K562 (cell line): ENCODE measurements around the gene CNOT4.

Experiments
- BCOR ChIP-seq: fragments of 450-650 bp; IDR thresholded peaks from 2 replicates; pipeline ENCODE4 v1.6.1; 2016
- CTCF ChIP-seq, 3 experiments: IDR thresholded peaks in 2 of 3; conservative IDR thresholded peaks in 1 of 3; 2 replicates each; pipeline ENCODE4 v1.5.1; 2011 to 2012; ENCODE audit warnings: low read length in 3 of 3, mild to moderate bottlenecking in 3 of 3, control low read depth in 2 of 3, improper control_type of control experiment in 1 of 3, inconsistent platforms in 1 of 3, low read depth in 1 of 3, mixed read lengths in 1 of 3, moderate library complexity in 1 of 3; ENCODE audit not compliant: insufficient read depth in 2 of 3
- HDAC8 ChIP-seq: fragments of 450-650 bp; IDR thresholded peaks from 2 replicates; pipeline ENCODE4 v1.6.1; 2016; ENCODE audit warnings: mild to moderate bottlenecking, missing genetic modification characterization, moderate library complexity, missing compliant biosample characterization
- JUND ChIP-seq, 2 experiments: IDR thresholded peaks; 2 replicates in 1 of 2; 3 replicates in 1 of 2; pipeline ENCODE4 v1.6.1; 2011; ENCODE audit warnings: borderline replicate concordance in 2 of 2, low read depth in 2 of 2, low read length in 2 of 2, improper control_type of control experiment in 1 of 2, missing biosample characterization in 1 of 2, missing genetic modification characterization in 1 of 2, missing genetic modification reagents in 1 of 2
- MTF1 ChIP-seq: fragments of 250-450 bp; sonication (Bioruptor Pico); IDR thresholded peaks from 2 replicates; pipeline ENCODE4 v1.9.0; 2021; ENCODE audit warnings: moderate library complexity, mild to moderate bottlenecking, inconsistent platforms, borderline replicate concordance
- MXI1 ChIP-seq: IDR thresholded peaks from 2 replicates; pipeline ENCODE4 v1.6.1; 2011; ENCODE audit warnings: low read depth, mild to moderate bottlenecking, improper control_type of control experiment, low read length
- NR2C2 ChIP-seq, 2 experiments: fragments of 200-800 bp in 1 of 2; sonication (Bioruptor generic) in 1 of 2; sonication (generic) in 1 of 2; formaldehyde crosslinking in 1 of 2; IDR thresholded peaks; 2 replicates each; pipeline versions ENCODE4 v1.6.1 to v1.8.0; 2016 to 2022; ENCODE audit warnings: mild to moderate bottlenecking in 1 of 2, missing compliant biosample characterization in 1 of 2, missing genetic modification characterization in 1 of 2, missing genetic modification reagents in 1 of 2
- NRF1 ChIP-seq, 2 experiments: fragments of 450-650 bp; IDR thresholded peaks in 1 of 2; conservative IDR thresholded peaks in 1 of 2; 2 replicates each; pipeline ENCODE4 v1.6.1; 2014; ENCODE audit warnings: mild to moderate bottlenecking in 2 of 2
- PHF20 ChIP-seq: fragments of 450-650 bp; IDR thresholded peaks from 2 replicates; pipeline ENCODE4 v1.6.1; 2018; ENCODE audit not compliant: partially characterized antibody
- POLR2AphosphoS5 ChIP-seq: IDR thresholded peaks from 2 replicates; pipeline ENCODE4 v1.6.1; 2011; ENCODE audit warnings: mild to moderate bottlenecking, low read depth, low read length, moderate library complexity; ENCODE audit not compliant: control insufficient read depth, insufficient read depth

- no peak for TF ChIP-seq CTCF (IDR thresholded peaks at IDR 0.05 in 2 of 3, conservative IDR thresholded peaks at IDR 0.05 in 1 of 3; ENCODE audit: insufficient read depth in 2 of 3, low read depth in 1 of 3, low read length in 3 of 3)
- no peak for TF ChIP-seq PHF20
- TF ChIP-seq NR2C2 (CRISPR knock-in tag; IDR thresholded peaks at IDR 0.05) = no peak
- no peak for TF ChIP-seq NR2C2 (tag; IDR thresholded peaks at IDR 0.05)
- TF ChIP-seq JUND (IDR thresholded peaks at IDR 0.05; ENCODE audit: borderline replicate concordance, low read depth, low read length) = 0 out of 2 replicates have a peak, but pooled peaks have one; percentile 14
- TF ChIP-seq JUND (tag; IDR thresholded peaks at IDR 0.05; ENCODE audit: borderline replicate concordance, low read depth, low read length) = no peak
- TF ChIP-seq HDAC8 (tag) = no peak
- no peak for TF ChIP-seq NRF1 (conservative IDR thresholded peaks at IDR 0.05 in 1 of 2, IDR thresholded peaks at IDR 0.05 in 1 of 2)
- TF ChIP-seq BCOR = no peak
- no peak for TF ChIP-seq MTF1 (CRISPR knock-in tag)
- no peak for TF ChIP-seq POLR2AphosphoS5
- no peak for TF ChIP-seq MXI1
These were observed 188.3 kb downstream of the CNOT4 start for GRCh38 chr7:135321556-135321955.
